Right ventricle myocardium superior (tissue), 1 donor: ENCODE results near the gene TENM3. TPM values are rescaled to one million over a fixed set of nuclear protein-coding genes. Genes with fewer than 3 reads are reported as not detected.
A peak's percentile ranks its signal among the peaks of the same experiment; 100 is the strongest.

Source experiments
- ATAC-seq: fragments of 200-7000 bp; cut with Tn5 transposase; one replicate; pipeline ENCODE4 v1.9.1; 2020; ENCODE audit warnings: mild to moderate bottlenecking; ENCODE audit not compliant: poor library complexity
- DNase-seq: peaks from one replicate; pipeline ENCODE4 v3.0.0-alpha.2; 2020
- intact Hi-C: fragments of 100-400 bp; cut with DNase I; formaldehyde crosslinking; loops from one replicate; pipeline ENCODE4 v1.11.2; 2022
- total RNA-seq: library from RNA; stranded (reverse); fragmentation: NEBNext Ultra II Directional; extraction: Animal tissue kit (Norgen Biotek cat#: 25700); gene quantifications from one replicate; pipeline ENCODE4 v1.2.1, GENCODE V29; 2021
- donor health status: DM: no; HTN: yes; CAD: no; lungs with severe emphysema.

TENM3 gene
- total RNA-seq, 1 donor from 2014 or later: 3.0 TPM

- DNase-seq: no peak
- intact Hi-C loops: no loop called here
- no peak for ATAC-seq
These were observed 361.8 kb downstream of the TENM3 start for GRCh38 chr4:182604953-182605352.

- ATAC-seq (no peak), DNase-seq (no peak)
- intact Hi-C loops: no loop called here
These were observed 365.3 kb downstream of the TENM3 start for GRCh38 chr4:182608525-182608924.

- intact Hi-C loops: no loop called here
- DNase-seq: no peak
- ATAC-seq: no peak
These were observed 373.3 kb downstream of the TENM3 start for GRCh38 chr4:182616476-182616875.

- DNase-seq (no peak), ATAC-seq (no peak)
- intact Hi-C loops: no loop called here
These were observed 376.5 kb downstream of the TENM3 start for GRCh38 chr4:182619660-182620059.

- intact Hi-C loops: no loop called here
- ATAC-seq (no peak), DNase-seq (no peak)
These were observed 377.1 kb downstream of the TENM3 start for GRCh38 chr4:182620111-182620980.

- no peak for DNase-seq
- intact Hi-C loops: no loop called here
- no peak for ATAC-seq
These were observed 381.1 kb downstream of the TENM3 start for GRCh38 chr4:182624281-182624680.

GRCh38 chr4:182625193-182625592 is 382.0 kb downstream of the TENM3 start:
- ATAC-seq (no peak), DNase-seq (no peak)
- intact Hi-C loops: no loop called here

- intact Hi-C loops: no loop called here
- ATAC-seq: no peak
These were observed 384.8 kb downstream of the TENM3 start for GRCh38 chr4:182627996-182628395.

GRCh38 chr4:182628544-182628943 is 385.3 kb downstream of the TENM3 start:
- intact Hi-C loops: no loop called here
- ATAC-seq: no peak
- no peak for DNase-seq

More at GRCh38 chr4:182627996-182628395, 384.8 kb downstream of the TENM3 start:
- DNase-seq: no peak

- intact Hi-C loops: no loop called here
These were observed 385.9 kb downstream of the TENM3 start for GRCh38 chr4:182629096-182629495.

GRCh38 chr4:182640491-182640890 is 397.3 kb downstream of the TENM3 start:
- DNase-seq (no peak), ATAC-seq (no peak)
- intact Hi-C loops: no loop called here

More at GRCh38 chr4:182629096-182629495, 385.9 kb downstream of the TENM3 start:
- no peak for ATAC-seq
- DNase-seq: no peak

GRCh38 chr4:182640932-182641331 is 397.7 kb downstream of the TENM3 start:
- intact Hi-C loops: no loop called here
- no peak for ATAC-seq
- no peak for DNase-seq

- DNase-seq (no peak), ATAC-seq (no peak)
- intact Hi-C loops: no loop called here
These were observed 399.6 kb downstream of the TENM3 start for GRCh38 chr4:182642831-182643230.

GRCh38 chr4:182643801-182644682 is 400.8 kb downstream of the TENM3 start:
- DNase-seq: peak; percentile 55
- intact Hi-C loops: no loop called here
- peak; percentile 95 for ATAC-seq

- intact Hi-C loops: no loop called here
- ATAC-seq (no peak), DNase-seq (no peak)
These were observed 401.5 kb downstream of the TENM3 start for GRCh38 chr4:182644683-182645050.

GRCh38 chr4:182645511-182645910 is 402.3 kb downstream of the TENM3 start:
- no peak for DNase-seq
- no peak for ATAC-seq
- intact Hi-C loops: no loop called here

- DNase-seq: no peak
- intact Hi-C loops: no loop called here
These were observed 404.6 kb downstream of the TENM3 start for GRCh38 chr4:182647646-182648300.

GRCh38 chr4:182648766-182649165 is 405.6 kb downstream of the TENM3 start:
- ATAC-seq: no peak
- DNase-seq: no peak
- intact Hi-C loops: no loop called here

More at GRCh38 chr4:182647646-182648300, 404.6 kb downstream of the TENM3 start:
- no peak for ATAC-seq
